Cortex of kidney (tissue), 1 donor: ENCODE results near the gene PUSL1.

Experiments
- DNase-seq: peaks from one replicate; lab custom pipeline; 2025; lab: John Stamatoyannopoulos, UW

PUSL1 gene

GRCh38 chr1:1279028-1279427 is 29.4 kb upstream of the PUSL1 start:
- DNase-seq = no peak

GRCh38 chr1:1280782-1281481 is 27.5 kb upstream of the PUSL1 start:
- no peak for DNase-seq

- no peak for DNase-seq
Measured at GRCh38 chr1:1281533-1282321, 26.7 kb upstream of the PUSL1 start.

- DNase-seq = no peak
Measured at GRCh38 chr1:1282998-1283397, 25.4 kb upstream of the PUSL1 start.

- DNase-seq = no peak
Measured at GRCh38 chr1:1283821-1284220, 24.6 kb upstream of the PUSL1 start.

GRCh38 chr1:1284221-1285101 is 23.9 kb upstream of the PUSL1 start:
- DNase-seq = no peak

- DNase-seq = no peak
Measured at GRCh38 chr1:1285102-1285571, 23.3 kb upstream of the PUSL1 start.

GRCh38 chr1:1285611-1286311 is 22.6 kb upstream of the PUSL1 start:
- no peak for DNase-seq

GRCh38 chr1:1286313-1287261 is 21.8 kb upstream of the PUSL1 start:
- DNase-seq = no peak

GRCh38 chr1:1287288-1288110 is 20.9 kb upstream of the PUSL1 start:
- no peak for DNase-seq

- no peak for DNase-seq
Measured at GRCh38 chr1:1290238-1290731, 18.1 kb upstream of the PUSL1 start.

GRCh38 chr1:1291023-1291528 is 17.3 kb upstream of the PUSL1 start:
- DNase-seq = no peak

- DNase-seq = no peak
Measured at GRCh38 chr1:1291548-1292441, 16.6 kb upstream of the PUSL1 start.

- DNase-seq = no peak
Measured at GRCh38 chr1:1292442-1292779, 16.0 kb upstream of the PUSL1 start.

- DNase-seq = no peak
Measured at GRCh38 chr1:1292851-1293250, 15.5 kb upstream of the PUSL1 start.

- no peak for DNase-seq
Measured at GRCh38 chr1:1293263-1294249, 14.8 kb upstream of the PUSL1 start.

- no peak for DNase-seq
Measured at GRCh38 chr1:1294250-1294890, 14.0 kb upstream of the PUSL1 start.
